Transverse colon (tissue), 4 donors: ENCODE results near the gene CLOCK. TPM values are rescaled to one million over a fixed set of nuclear protein-coding genes. Genes with fewer than 3 reads are reported as not detected.

Experiments used
- DNase-seq: peaks from one replicate; pipeline ENCODE4 v3.0.0-alpha.2; 2019
- H3K27ac ChIP-seq, 4 donors: fragments of 200-600 bp; sonication (generic); 2 replicates each; pipeline ENCODE4 v1.5.1; 2016 to 2018; ENCODE audit warnings: inconsistent platforms in 4 of 4
- H3K27me3 ChIP-seq: fragments of 200-600 bp; sonication (generic); 2 replicates; pipeline ENCODE4 v1.5.1; 2017; ENCODE audit warnings: inconsistent platforms
- H3K36me3 ChIP-seq, 4 donors: fragments of 200-600 bp; sonication (generic); 2 replicates each; pipeline ENCODE4 v1.5.1; 2017 to 2019; ENCODE audit warnings: inconsistent platforms in 4 of 4
- H3K4me1 ChIP-seq, 4 donors: fragments of 200-600 bp; sonication (generic); 2 replicates each; pipeline ENCODE4 v1.5.1; 2017 to 2020; ENCODE audit warnings: inconsistent platforms in 4 of 4
- H3K4me3 ChIP-seq, 4 donors: fragments of 200-600 bp; sonication (generic); 1 replicate in 1 of 4; 2 replicates in 3 of 4; pipeline versions ENCODE4 v1.5.1 to v1.6.1; 2017 to 2019; ENCODE audit warnings: inconsistent platforms in 4 of 4
- H3K9me3 ChIP-seq, 2 donors: fragments of 200-600 bp; sonication (generic); 2 replicates each; pipeline ENCODE4 v1.5.1; 2017 to 2019; ENCODE audit warnings: inconsistent platforms in 2 of 2
- CTCF ChIP-seq, 5 experiments: fragments of 200-600 bp in 3 of 5; fragments of 450-650 bp in 2 of 5; sonication (generic) in 3 of 5; IDR thresholded peaks; 1 replicate in 2 of 5; 2 replicates in 3 of 5; pipeline ENCODE4 v1.5.1; 2016 to 2017; ENCODE audit warnings: antibody characterized with exemption in 5 of 5, inconsistent platforms in 3 of 5, mild to moderate bottlenecking in 2 of 5, moderate library complexity in 1 of 5
- EP300 ChIP-seq: sonication (generic); formaldehyde crosslinking; IDR thresholded peaks from one replicate; pipeline ENCODE4 v1.6.1; 2017; ENCODE audit warnings: antibody characterized with exemption, low read depth
- POLR2A ChIP-seq: fragments of 450-650 bp; IDR thresholded peaks from one replicate; pipeline ENCODE4 v1.6.1; 2016; ENCODE audit warnings: antibody characterized with exemption, mild to moderate bottlenecking, moderate library complexity
- POLR2AphosphoS5 ChIP-seq, 3 donors: sonication (generic); formaldehyde crosslinking; IDR thresholded peaks; one replicate each; pipeline ENCODE4 v1.6.1; 2016; ENCODE audit warnings: antibody characterized with exemption in 3 of 3
- WGBS, 2 donors: methylation state at CpG; one replicate each; pipeline ENCODE4 v1.1.5; 2018; ENCODE audit warnings: low coverage in 1 of 2; 5-methylcytosine and 5-hydroxymethylcytosine counted together
- in situ Hi-C, 4 donors: fragments of 200-750 bp; cut with MboI; loops; one replicate each; pipeline versions ENCODE4 v1.15.0 to v1.15.1; 2017; ENCODE audit warnings: low sequenced_read_pairs in 3 of 4, low pct_ligation_motif_present in 1 of 4, low pct_unique_long_range_greater_than_20kb in 1 of 4
- intact Hi-C: fragments of 100-400 bp; cut with DNase I; formaldehyde crosslinking; loops from one replicate; pipeline ENCODE4 v1.15.1; 2023; ENCODE audit warnings: low total_unique reads
- total RNA-seq, 4 donors: library from RNA; depleted of rRNA; stranded (reverse); fragments of >200 nt; gene quantifications; one replicate each; pipeline ENCODE4 v1.1.0, GENCODE V29; 2016

The CLOCK gene
- total RNA-seq, 4 donors from 2014 or later, result 6.7 to 19.7 (median 16.9) TPM

DNA sequence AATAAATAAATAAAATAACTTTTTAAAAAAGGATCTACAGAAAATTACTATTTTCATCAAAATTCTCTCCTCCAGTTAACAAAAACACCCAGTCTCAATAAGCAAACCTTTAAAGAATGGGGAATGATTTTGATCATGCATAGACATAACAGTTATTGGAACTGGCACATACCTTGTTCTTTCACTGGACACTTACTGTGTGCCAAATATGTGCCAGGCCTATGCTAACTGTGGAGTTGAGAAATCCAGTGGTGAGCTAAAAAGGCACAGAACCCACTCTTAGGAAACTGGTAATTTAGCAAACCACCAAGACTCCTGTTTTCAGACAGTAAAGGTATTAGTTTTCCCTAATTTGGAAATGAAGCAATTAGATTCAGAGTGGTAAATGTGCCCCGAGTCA is 39.1 kb downstream of the CLOCK start:
- no peaks in the 10 kb centered on the region for H3K9me3 ChIP-seq
- 86 to 89% methylated on average over 1 of the region's 1 CpG for WGBS, 2 donors
- in situ Hi-C loops, result no loop called here

DNA sequence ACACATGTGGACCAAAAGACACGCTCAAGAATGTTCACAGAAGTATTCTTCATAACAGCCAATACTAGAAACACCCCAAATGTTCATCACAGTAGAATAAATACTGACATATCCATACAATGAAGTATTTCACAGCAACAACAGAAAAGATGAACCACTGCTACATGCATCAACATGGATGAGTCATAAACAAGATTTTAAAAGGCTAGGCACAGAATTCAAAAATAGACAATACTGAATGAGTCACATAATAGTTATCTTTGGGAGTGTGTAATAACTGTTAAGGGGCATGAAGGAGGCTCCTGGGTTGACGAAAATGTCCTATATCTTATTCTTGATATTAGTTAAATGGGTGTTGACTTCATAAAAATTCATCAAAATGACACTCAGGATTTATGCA is 43.5 kb downstream of the CLOCK start:
- no peaks in the 10 kb centered on the region for H3K27me3 ChIP-seq
- no peaks in the 10 kb centered on the region for H3K9me3 ChIP-seq
- H3K4me3 ChIP-seq, result no peak overlapping the region
- H3K4me1 ChIP-seq, result peaks cover 0 to 4% (median 0%) of the 10 kb centered on the region in 4 donors
- in situ Hi-C loops (no loop called here), intact Hi-C loops (no loop called here)
- 75 to 93% methylated on average over 2 of the region's 2 CpGs for WGBS, 2 donors
- no peak for DNase-seq
- TF ChIP-seq POLR2AphosphoS5 (IDR thresholded peaks at IDR 0.05) (no peak), EP300 (no peak), CTCF (IDR thresholded peaks at IDR 0.05) (no peak), POLR2A (no peak)
- no peaks in the 10 kb centered on the region for H3K36me3 ChIP-seq
- no peak overlapping the region for H3K27ac ChIP-seq

More for the DNA sequence above, 39.1 kb downstream of the CLOCK start:
- DNase-seq, result no peak
- Histone ChIP-seq H3K36me3 (no peaks in the 10 kb centered on the region), H3K4me1 (no peaks in the 10 kb centered on the region), H3K27me3 (no peaks in the 10 kb centered on the region), H3K4me3 (no peak overlapping the region), H3K27ac (no peak overlapping the region)
- TF ChIP-seq POLR2A, result no peak
- no peak for TF ChIP-seq POLR2AphosphoS5 (IDR thresholded peaks at IDR 0.05)
- no peak for TF ChIP-seq EP300
- TF ChIP-seq CTCF (IDR thresholded peaks at IDR 0.05), result no peak
- intact Hi-C loops, result no loop called here

- 82 to 88% methylated on average over 1 to 2 of the region's 2 CpGs for WGBS, 2 donors
Observed at GRCh38 chr4:55500072-55500471, 46.6 kb downstream of the CLOCK start.

DNA sequence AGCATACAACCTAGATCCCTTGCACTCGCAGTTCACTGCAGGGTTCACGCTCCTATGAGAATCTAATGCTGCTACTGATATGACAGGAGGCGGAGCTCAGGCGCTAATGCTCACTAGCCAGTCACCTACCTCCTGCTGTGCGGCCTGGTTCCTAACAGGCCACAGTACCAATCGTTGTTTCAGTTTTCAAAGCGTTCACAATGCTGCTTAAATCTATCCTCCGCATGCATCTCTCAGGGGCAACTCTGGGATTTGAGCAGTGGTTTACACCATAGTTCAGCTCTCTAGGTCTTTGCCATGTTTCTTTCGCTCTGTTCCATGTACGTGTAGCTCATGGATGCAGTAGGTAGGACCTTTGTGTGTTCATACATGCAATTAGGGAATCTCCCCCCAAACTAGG is 47.2 kb downstream of the CLOCK start:
- H3K4me1 ChIP-seq, result peaks cover 0 to 4% (median 0%) of the 10 kb centered on the region in 4 donors
- no peaks in the 10 kb centered on the region for H3K27me3 ChIP-seq
- intact Hi-C loops, result no loop called here
- H3K4me3 ChIP-seq, result no peak overlapping the region
- no peaks in the 10 kb centered on the region for H3K36me3 ChIP-seq
- DNase-seq, result no peak
- no peak overlapping the region for H3K27ac ChIP-seq
- TF ChIP-seq POLR2A, result no peak
- TF ChIP-seq EP300, result no peak
- TF ChIP-seq POLR2AphosphoS5 (IDR thresholded peaks at IDR 0.05), result no peak
- TF ChIP-seq CTCF (IDR thresholded peaks at IDR 0.05), result no peak
- WGBS, 2 donors, result 88 to 99% methylated on average over 6 to 10 of the region's 10 CpGs
- H3K9me3 ChIP-seq, result peaks cover 0 to 1% of the 10 kb centered on the region in 2 donors
- in situ Hi-C loops, result no loop called here

More at GRCh38 chr4:55500072-55500471, 46.6 kb downstream of the CLOCK start:
- TF ChIP-seq EP300 (no peak), POLR2A (no peak), CTCF (IDR thresholded peaks at IDR 0.05) (no peak), POLR2AphosphoS5 (IDR thresholded peaks at IDR 0.05) (no peak)
- no peak for DNase-seq
- in situ Hi-C loops (no loop called here), intact Hi-C loops (no loop called here)
- H3K4me3 ChIP-seq, result no peak overlapping the region
- no peaks in the 10 kb centered on the region for H3K27me3 ChIP-seq
- no peak overlapping the region for H3K27ac ChIP-seq
- H3K9me3 ChIP-seq, result no peaks in the 10 kb centered on the region
- H3K36me3 ChIP-seq, result no peaks in the 10 kb centered on the region
- H3K4me1 ChIP-seq, result peaks cover 0 to 4% (median 0%) of the 10 kb centered on the region in 4 donors
